GM18508 (cell line): ENCODE measurements around the gene RAB14.
"Not testable (repeated sequence)": the region's sequence is repeated elsewhere in the genome, so short reads cannot be mapped to it uniquely, and the experiment has no call there.

Experiments used
- ATAC-seq: cut with Tn5 transposase; IDR thresholded peaks from one replicate; pipeline ENCODE4 v1.9.1; 2021; ENCODE audit warnings: moderate number of reproducible peaks; ENCODE audit not compliant: insufficient read depth, unreplicated experiment

The RAB14 gene

GRCh38 chr9:121169094-121169601 is 32.5 kb downstream of the RAB14 start:
- no peak for ATAC-seq

- ATAC-seq = no peak
Measured at GRCh38 chr9:121168052-121168451, 33.6 kb downstream of the RAB14 start.

GRCh38 chr9:121160025-121160424 is 41.6 kb downstream of the RAB14 start:
- no peak for ATAC-seq

- no peak for ATAC-seq
Measured at GRCh38 chr9:121157939-121158338, 43.7 kb downstream of the RAB14 start.

- ATAC-seq = peak; percentile 56
Measured at GRCh38 chr9:121156263-121156731, 45.4 kb downstream of the RAB14 start.

- no peak for ATAC-seq
Measured at GRCh38 chr9:121154782-121155181, 46.9 kb downstream of the RAB14 start.

GRCh38 chr9:121153642-121154041 is 48.0 kb downstream of the RAB14 start:
- no peak for ATAC-seq

- no peak for ATAC-seq
Measured at GRCh38 chr9:121150188-121150587, 51.5 kb downstream of the RAB14 start.

GRCh38 chr9:121144482-121144881 is 57.2 kb downstream of the RAB14 start:
- no peak for ATAC-seq

GRCh38 chr9:121143771-121144170 is 57.9 kb downstream of the RAB14 start:
- ATAC-seq = no peak

- ATAC-seq = no peak
Measured at GRCh38 chr9:121141706-121142105, 60.0 kb downstream of the RAB14 start.

GRCh38 chr9:121141306-121141705 is 60.4 kb downstream of the RAB14 start:
- no peak for ATAC-seq

GRCh38 chr9:121140162-121140561 is 61.5 kb downstream of the RAB14 start:
- ATAC-seq = no peak

GRCh38 chr9:121138973-121139372 is 62.7 kb downstream of the RAB14 start:
- ATAC-seq = no peak

GRCh38 chr9:121138561-121138960 is 63.1 kb downstream of the RAB14 start:
- ATAC-seq = no peak

GRCh38 chr9:121135642-121136041 is 66.0 kb downstream of the RAB14 start:
- ATAC-seq = no peak

GRCh38 chr9:121133104-121133816 is 68.4 kb downstream of the RAB14 start:
- no peak for ATAC-seq

GRCh38 chr9:121129384-121129783 is 72.3 kb downstream of the RAB14 start:
- not testable (repeated sequence) for ATAC-seq
